B cell (primary cell): ENCODE data around the gene SELE. TPM values are rescaled to one million over a fixed set of nuclear protein-coding genes. Genes with fewer than 3 reads are reported as not detected.

Experiments used
- ATAC-seq: fragments of 200-7000 bp; cut with Tn5 transposase; one replicate; pipeline ENCODE4 v1.10.0; 2021; ENCODE audit warnings: low read depth, mild to moderate bottlenecking, moderate number of reproducible peaks, moderate library complexity
- CTCF ChIA-PET: fragments of 350-600 bp; sonication (Branson Sonifier 250); formaldehyde crosslinking; loops from one replicate; lab custom pipeline; 2021; ENCODE audit warnings: antibody characterized with exemption, inconsistent platforms; lab: Charles Lee
- POLR2A ChIA-PET: fragments of 350-600 bp; sonication (Branson Sonifier 250); formaldehyde crosslinking; loops from one replicate; lab custom pipeline; 2021; ENCODE audit warnings: antibody characterized with exemption; lab: Charles Lee
- DNase-seq: peaks from one replicate; pipeline ENCODE4 v3.0.0; 2013
- H2AFZ ChIP-seq: 2 replicates; pipeline ENCODE4 v1.6.1; 2012; ENCODE audit warnings: mild to moderate bottlenecking, low read depth, low read length; ENCODE audit not compliant: insufficient read depth, poor library complexity, severe bottlenecking
- H3K27ac ChIP-seq, 2 donors: 1 replicate in 1 of 2; 2 replicates in 1 of 2; pipeline ENCODE4 v1.5.1; 2012 to 2013; ENCODE audit warnings: low read length in 2 of 2, mild to moderate bottlenecking in 2 of 2, moderate library complexity in 1 of 2
- H3K27me3 ChIP-seq, 4 experiments: fragments of 200-600 bp in 1 of 4; sonication (generic) in 1 of 4; replicated peaks in 1 of 4; 1 replicate in 2 of 4; 2 replicates in 2 of 4; pipeline versions ENCODE4 v1.6.1 to v1.7.0; 2013 to 2016; ENCODE audit warnings: low read length in 3 of 4, mild to moderate bottlenecking in 2 of 4, mixed read lengths in 1 of 4, moderate library complexity in 1 of 4; ENCODE audit not compliant: insufficient read depth in 4 of 4, control insufficient read depth in 3 of 4; ENCODE audit errors: control extremely low read depth in 1 of 4
- H3K36me3 ChIP-seq, 2 experiments: replicated peaks in 1 of 2; 1 replicate in 1 of 2; 2 replicates in 1 of 2; pipeline versions ENCODE4 v1.6.1 to v1.7.1; 2013; ENCODE audit warnings: low read length in 1 of 2; ENCODE audit not compliant: insufficient read depth in 2 of 2, control insufficient read depth in 1 of 2; ENCODE audit errors: control extremely low read depth in 1 of 2, extremely low read depth in 1 of 2
- H3K4me1 ChIP-seq, 2 donors: fragments of 200-600 bp in 1 of 2; sonication (generic) in 1 of 2; 1 replicate in 1 of 2; 2 replicates in 1 of 2; pipeline versions ENCODE4 v1.5.1 to v1.6.1; 2013 to 2017; ENCODE audit warnings: low read length in 2 of 2; ENCODE audit not compliant: control insufficient read depth in 2 of 2, insufficient read depth in 2 of 2
- H3K4me2 ChIP-seq: replicated peaks from 2 replicates; pipeline ENCODE3; 2012; ENCODE audit warnings: mild to moderate bottlenecking, low read depth, low read length; ENCODE audit not compliant: poor library complexity, severe bottlenecking
- H3K4me3 ChIP-seq, 5 experiments: fragments of 200-600 bp in 1 of 5; sonication (generic) in 1 of 5; 1 replicate in 3 of 5; 2 replicates in 2 of 5; pipeline versions ENCODE4 v1.5.1 to v1.7.0; 2011 to 2016; ENCODE audit warnings: low read length in 4 of 5, mild to moderate bottlenecking in 4 of 5, low read depth in 2 of 5, control low read depth in 1 of 5, moderate library complexity in 1 of 5; ENCODE audit not compliant: insufficient read depth in 1 of 5; ENCODE audit errors: control extremely low read depth in 1 of 5, extremely low read depth in 1 of 5
- H3K79me2 ChIP-seq: fragments of 200-600 bp; sonication (generic); one replicate; pipeline ENCODE4 v1.6.0; 2016; ENCODE audit warnings: low read length; ENCODE audit not compliant: control insufficient read depth, insufficient read depth
- H3K9ac ChIP-seq: fragments of 200-600 bp; sonication (generic); 2 replicates; pipeline ENCODE4 v1.6.1; 2017; ENCODE audit warnings: mild to moderate bottlenecking, low read length, moderate library complexity
- H3K9me3 ChIP-seq, 3 donors: one replicate each; pipeline versions ENCODE4 v1.6.1 to v1.7.1; 2013; ENCODE audit warnings: low read length in 2 of 3; ENCODE audit not compliant: control insufficient read depth in 2 of 3, insufficient read depth in 1 of 3; ENCODE audit errors: control extremely low read depth in 1 of 3
- H4K20me1 ChIP-seq: 2 replicates; pipeline ENCODE4 v1.6.0; 2012; ENCODE audit warnings: mild to moderate bottlenecking, low read length; ENCODE audit not compliant: insufficient read depth, control insufficient read depth, poor library complexity, severe bottlenecking
- H3K27ac Mint-ChIP-seq: one replicate; pipeline ENCODE4 v1.8.0; 2021; ENCODE audit warnings: mixed read lengths
- H3K27me3 Mint-ChIP-seq: one replicate; pipeline ENCODE4 v1.8.0; 2021; ENCODE audit warnings: mixed read lengths
- H3K4me1 Mint-ChIP-seq: one replicate; pipeline ENCODE4 v1.8.0; 2021; ENCODE audit warnings: mixed read lengths
- H3K4me3 Mint-ChIP-seq: one replicate; pipeline ENCODE4 v1.8.0; 2021; ENCODE audit warnings: mixed read lengths
- H3K9me3 Mint-ChIP-seq: one replicate; pipeline ENCODE4 v1.8.0; 2022; ENCODE audit warnings: mixed read lengths; ENCODE audit not compliant: insufficient read depth
- EZH2 ChIP-seq: IDR thresholded peaks from 2 replicates; pipeline ENCODE4 v1.6.1; 2012; ENCODE audit warnings: borderline replicate concordance, low read depth, mild to moderate bottlenecking, moderate library complexity, low read length; ENCODE audit not compliant: insufficient read depth, poor library complexity, severe bottlenecking
- WGBS: methylation state at CpG from one replicate; pipeline ENCODE4 v1.1.5; 2013; ENCODE audit warnings: missing lambda C conversion rate; ENCODE audit not compliant: insufficient coverage; 5-methylcytosine and 5-hydroxymethylcytosine counted together
- intact Hi-C: fragments of 100-400 bp; cut with micrococcal nuclease; formaldehyde crosslinking; loops from one replicate; pipeline ENCODE4 v1.10.0; 2022
- polyA plus RNA-seq: library from polyadenylated mRNA; depleted of rRNA; stranded (reverse); fragments of >200 nt; gene quantifications from 2 replicates; pipeline ENCODE4 v1.2.3, GENCODE V29; 2012
- total RNA-seq, 2 donors: library from RNA; stranded (reverse); fragments of 120-200 nt in 1 of 2; gene quantifications; 1 replicate in 1 of 2; 2 replicates in 1 of 2; pipeline versions ENCODE4 v1.2.3 to v1.2.4, GENCODE V29; 2013 to 2022
- TF ChIP-seq, protein P1 (sequence below): fragments of 200-600 bp; IDR thresholded peaks from one replicate; pipeline ENCODE4 v1.8.0; 2022; ENCODE audit warnings: antibody characterized with exemption, mild to moderate bottlenecking

The SELE gene
- total and polyA plus RNA-seq, 2 donors (not counting 1 experiment from before 2014, with no cell fraction given), result not detected

DNA sequence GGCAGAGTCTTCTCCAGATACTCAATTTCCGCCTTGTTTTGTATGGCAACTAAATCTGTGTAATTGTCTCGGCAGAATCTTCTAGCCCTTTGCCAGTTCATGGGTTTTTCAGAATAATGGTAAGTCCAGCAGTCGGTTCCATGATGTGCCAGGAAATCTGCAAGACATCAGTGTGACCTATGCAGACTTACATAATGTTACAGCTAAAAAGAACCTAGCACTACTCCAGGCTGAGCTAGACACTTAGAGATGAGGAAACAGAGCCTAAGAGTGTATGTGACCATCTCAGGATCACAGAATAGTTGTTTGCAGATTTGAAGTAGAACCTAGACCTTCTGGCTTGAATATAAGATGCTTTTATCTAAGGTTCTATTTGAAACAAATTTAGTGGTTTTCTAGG, 25.2 kb downstream of the SELE start:
- H3K79me2 ChIP-seq, result peaks cover 74% of the 10 kb centered on the region
- peak overlapping the region; percentile 92 for H3K4me3 Mint-ChIP-seq
- peaks cover 2% of the 10 kb centered on the region for H3K27me3 Mint-ChIP-seq
- peaks cover 7% of the 10 kb centered on the region for H4K20me1 ChIP-seq
- ATAC-seq (no peak), DNase-seq (no peak)
- H3K9me3 ChIP-seq, result no peaks in the 10 kb centered on the region
- H3K4me2 ChIP-seq, result peak overlapping the region; percentile 73
- peak overlapping the region; percentile 50 to 99 (median 82) for H3K4me3 ChIP-seq
- H3K4me1 Mint-ChIP-seq, result peaks cover 63% of the 10 kb centered on the region
- peaks cover 7 to 53% of the 10 kb centered on the region in 2 experiments for H3K36me3 ChIP-seq
- H3K27ac Mint-ChIP-seq, result peak overlapping the region; percentile 96
- POLR2A ChIA-PET, result interaction anchor here (0.6 to 1.3 kb wide), 2 partner anchors 19 to 107 kb away, joined by 4 to 5 read pairs; no protein-coding TSS in a partner anchor
- TF ChIP-seq EZH2, result no peak
- TF ChIP-seq, protein P1, sequence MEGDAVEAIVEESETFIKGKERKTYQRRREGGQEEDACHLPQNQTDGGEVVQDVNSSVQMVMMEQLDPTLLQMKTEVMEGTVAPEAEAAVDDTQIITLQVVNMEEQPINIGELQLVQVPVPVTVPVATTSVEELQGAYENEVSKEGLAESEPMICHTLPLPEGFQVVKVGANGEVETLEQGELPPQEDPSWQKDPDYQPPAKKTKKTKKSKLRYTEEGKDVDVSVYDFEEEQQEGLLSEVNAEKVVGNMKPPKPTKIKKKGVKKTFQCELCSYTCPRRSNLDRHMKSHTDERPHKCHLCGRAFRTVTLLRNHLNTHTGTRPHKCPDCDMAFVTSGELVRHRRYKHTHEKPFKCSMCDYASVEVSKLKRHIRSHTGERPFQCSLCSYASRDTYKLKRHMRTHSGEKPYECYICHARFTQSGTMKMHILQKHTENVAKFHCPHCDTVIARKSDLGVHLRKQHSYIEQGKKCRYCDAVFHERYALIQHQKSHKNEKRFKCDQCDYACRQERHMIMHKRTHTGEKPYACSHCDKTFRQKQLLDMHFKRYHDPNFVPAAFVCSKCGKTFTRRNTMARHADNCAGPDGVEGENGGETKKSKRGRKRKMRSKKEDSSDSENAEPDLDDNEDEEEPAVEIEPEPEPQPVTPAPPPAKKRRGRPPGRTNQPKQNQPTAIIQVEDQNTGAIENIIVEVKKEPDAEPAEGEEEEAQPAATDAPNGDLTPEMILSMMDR, result no peak
- no peaks in the 10 kb centered on the region for H3K27me3 ChIP-seq
- peak overlapping the region; percentile 17 for H2AFZ ChIP-seq
- intact Hi-C loops, result loop anchor here (1.0 to 10.0 kb wide), 2 partner anchors 11 to 1776 kb away; partner anchors contain the start of gene PRRC2C
- CTCF ChIA-PET, result interaction anchor here (0.9 to 7.1 kb wide), 9 partner anchors 9 to 122 kb away, joined by 3 to 176 read pairs (median 9); partner anchors contain the start of gene F5
- H3K27ac ChIP-seq, result peak overlapping the region; percentile 46 to 87
- H3K4me1 ChIP-seq, result peaks cover 45 to 50% of the 10 kb centered on the region in 2 donors
- H3K9me3 Mint-ChIP-seq, result peaks cover 2% of the 10 kb centered on the region
- WGBS, result 44% methylated on average over 2 of the region's 3 CpGs
- peak overlapping the region; percentile 78 for H3K9ac ChIP-seq

DNA sequence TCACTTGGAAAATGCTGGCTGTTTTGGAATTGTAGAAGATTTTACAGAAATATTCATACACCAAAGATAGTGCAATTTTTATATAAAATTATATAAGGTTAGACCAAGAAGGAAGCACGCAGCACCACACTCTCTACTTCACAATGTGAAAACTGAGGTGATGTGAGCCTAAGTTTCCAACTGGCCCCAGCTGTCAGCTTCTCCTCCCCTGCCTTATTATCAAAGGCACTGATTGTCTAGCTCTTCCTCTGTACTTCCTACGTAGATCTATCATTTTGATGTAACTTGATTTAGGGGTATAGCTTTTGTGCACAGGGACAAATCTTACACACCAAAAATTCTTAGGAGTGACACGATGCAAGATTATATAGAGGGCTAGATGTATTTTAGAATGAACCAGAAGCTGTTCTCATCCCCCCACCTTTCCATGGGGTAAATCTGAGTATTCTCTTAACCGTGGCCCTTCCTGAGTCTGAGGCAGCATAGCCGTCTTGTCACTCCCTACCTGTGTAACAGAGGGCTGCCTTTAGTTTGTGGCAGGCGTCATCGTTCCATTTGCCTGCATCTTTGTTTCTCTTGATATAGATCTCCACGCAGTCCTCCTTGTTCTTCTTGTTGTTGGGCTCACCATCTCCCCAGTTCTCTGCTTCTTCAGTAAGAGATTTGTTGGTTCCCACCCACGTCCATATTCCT, 25.8 kb downstream of the SELE start:
- peak overlapping the region; percentile 17 for H2AFZ ChIP-seq
- peak overlapping the region; percentile 50 to 99 (median 82) for H3K4me3 ChIP-seq
- H3K79me2 ChIP-seq, result peaks cover 80% of the 10 kb centered on the region
- intact Hi-C loops, result loop anchor here (1.0 to 10.0 kb wide), 2 partner anchors 11 to 1777 kb away; partner anchors contain the start of gene PRRC2C
- CTCF ChIA-PET, result interaction anchor here (0.9 to 7.1 kb wide), 11 partner anchors 8 to 122 kb away, joined by 3 to 176 read pairs (median 9); partner anchors contain the start of gene F5
- 16% methylated on average over 4 of the region's 9 CpGs for WGBS
- H3K4me1 Mint-ChIP-seq, result peaks cover 69% of the 10 kb centered on the region
- peaks cover 7% of the 10 kb centered on the region for H4K20me1 ChIP-seq
- TF ChIP-seq EZH2, result no peak
- TF ChIP-seq, protein P1, result no peak
- H3K4me3 Mint-ChIP-seq, result peak overlapping the region; percentile 92
- DNase-seq, result no peak
- peak overlapping the region; percentile 73 for H3K4me2 ChIP-seq
- H3K27ac Mint-ChIP-seq, result peak overlapping the region; percentile 96
- peak; percentile 8 for ATAC-seq
- H3K27me3 ChIP-seq, result no peaks in the 10 kb centered on the region
- H3K4me1 ChIP-seq, result peaks cover 51 to 56% of the 10 kb centered on the region in 2 donors
- H3K27ac ChIP-seq, result peak overlapping the region; percentile 46 to 87
- no peaks in the 10 kb centered on the region for H3K9me3 Mint-ChIP-seq
- H3K9me3 ChIP-seq, result no peaks in the 10 kb centered on the region
- peak overlapping the region; percentile 78 for H3K9ac ChIP-seq
- peaks cover 10 to 59% of the 10 kb centered on the region in 2 experiments for H3K36me3 ChIP-seq
- POLR2A ChIA-PET, result interaction anchor here (0.6 to 1.5 kb wide), 4 partner anchors 12 to 106 kb away, joined by 4 to 5 read pairs (median 4); no protein-coding TSS in a partner anchor
- no peaks in the 10 kb centered on the region for H3K27me3 Mint-ChIP-seq
